Measurements from ENCODE around the gene ZNF417. TPM values are rescaled to one million over a fixed set of nuclear protein-coding genes. Genes with fewer than 3 reads are reported as not detected.
A peak's percentile ranks its signal among the peaks of the same experiment; 100 is the strongest.
"Not testable (repeated sequence)": the region's sequence is repeated elsewhere in the genome, so short reads cannot be mapped to it uniquely, and the experiment has no call there.

The ZNF417 gene
- total and polyA plus RNA-seq, 5 experiments from 2014 or later, result 1.6 to 50.1 (median 6.0) TPM

- Mint-ChIP-seq H3K9me3 (peaks cover 0 to 99% (median 37%) of the 10 kb centered on the region in 9 donors), H3K4me3 (peak within 1 kb of the TSS; percentile 25 to 96 (median 84)), H3K27ac (peak within 1 kb of the TSS in 8 of 10 donors; percentile 43 to 95 (median 78)), H3K4me1 (peaks cover 4 to 11% (median 9%) of the 10 kb centered on the region in 4 donors), H3K36me3 (peaks cover 48 to 77% (median 53%) of the 10 kb centered on the region in 3 donors), H3K27me3 (peaks cover 0 to 11% (median 0%) of the 10 kb centered on the region in 5 donors)
- DNase-seq (peak in 8 of 10 donors; percentile 10 to 83 (median 26)), ATAC-seq (peak; percentile 81 to 97)
- POLR2A ChIA-PET, result interaction anchor here (0.9 to 1.9 kb wide), 4 partner anchors 10 to 86 kb away, joined by 3 to 11 read pairs (median 6); partner anchors contain the start of genes ZNF417, ZNF587 and ZNF606
These were observed 18.7 kb upstream of the ZNF417 start, which contains the start of gene ZNF418 for GRCh38 chr19:57934820-57935665. Gene ZNF418, minus strand, starts transcription at chr19:57935402. Its CDS starts 1,580 bp downstream, at chr19:57933822.

- no peak for ATAC-seq
- peaks cover 7 to 58% (median 48%) of the 10 kb centered on the region in 3 donors for H3K36me3 Mint-ChIP-seq
- no peaks in the 10 kb centered on the region for H3K4me1 Mint-ChIP-seq
- DNase-seq, result no peak
- no peak overlapping the region for H3K4me3 Mint-ChIP-seq
- no peak overlapping the region for H3K27ac Mint-ChIP-seq
- POLR2A ChIA-PET, result no interaction called here
- H3K9me3 Mint-ChIP-seq, result peaks cover 0 to 88% (median 37%) of the 10 kb centered on the region in 9 donors
- H3K27me3 Mint-ChIP-seq, result no peaks in the 10 kb centered on the region
These were observed 11.2 kb upstream of the ZNF417 start for GRCh38 chr19:57927587-57927986.

DNA sequence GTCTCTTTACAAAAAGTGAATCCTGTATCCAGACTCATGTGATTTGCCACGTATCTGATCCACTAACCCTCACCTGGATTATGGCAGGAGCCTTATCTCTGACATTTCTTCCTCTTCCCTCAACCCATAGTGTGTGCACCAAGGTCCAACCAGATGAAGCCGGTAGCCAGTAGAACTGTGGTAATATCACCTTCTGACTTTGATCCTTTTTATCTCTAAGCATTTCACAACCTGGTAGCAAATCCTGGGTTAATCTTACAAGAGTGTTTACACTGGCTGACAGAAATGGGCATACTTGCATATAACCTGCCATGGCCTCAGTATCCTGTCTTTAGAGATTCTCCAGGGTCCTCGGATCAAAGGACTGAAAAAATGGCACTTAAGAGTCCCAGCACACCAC is 1.9 kb downstream of the ZNF417 start:
- H3K36me3 Mint-ChIP-seq, result peaks cover 40 to 66% (median 55%) of the 10 kb centered on the region in 3 donors
- ATAC-seq (no peak), DNase-seq (no peak)
- peaks cover 14 to 41% (median 37%) of the 10 kb centered on the region in 4 donors for H3K4me1 Mint-ChIP-seq
- peak overlapping the region; percentile 45 to 99 (median 97) for H3K4me3 Mint-ChIP-seq
- H3K9me3 Mint-ChIP-seq, result peaks cover 0 to 73% (median 55%) of the 10 kb centered on the region in 9 donors
- H3K27me3 Mint-ChIP-seq, result no peaks in the 10 kb centered on the region
- POLR2A ChIA-PET, result no interaction called here
- peak overlapping the region in 5 of 10 donors; percentile 6 to 99 (median 54) for H3K27ac Mint-ChIP-seq

DNA sequence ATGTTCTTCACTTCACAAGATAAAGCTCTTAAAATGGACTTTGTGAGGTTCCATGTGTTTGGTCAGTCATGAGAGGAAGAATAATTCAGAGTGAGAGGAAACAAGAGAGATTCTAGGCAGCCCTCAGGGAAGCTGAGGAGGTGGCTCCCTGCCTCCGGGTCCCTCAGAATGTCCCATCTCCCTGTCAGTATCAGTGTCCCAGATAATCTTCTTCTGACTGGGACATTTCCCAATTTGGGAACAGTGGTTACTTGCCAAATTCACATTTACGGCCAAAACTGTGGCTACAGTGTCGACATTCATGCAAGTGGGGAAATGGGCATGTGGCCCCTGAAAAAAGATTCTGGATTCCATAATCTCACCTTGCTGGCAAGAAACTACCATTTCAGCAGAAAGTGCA is 9.0 kb downstream of the ZNF417 start:
- POLR2A ChIA-PET, result no interaction called here

GRCh38 chr19:57905258-57905657 is 11.1 kb downstream of the ZNF417 start:
- H3K36me3 Mint-ChIP-seq, result peaks cover 22 to 58% (median 31%) of the 10 kb centered on the region in 3 donors

More for the DNA sequence above, 9.0 kb downstream of the ZNF417 start:
- DNase-seq, result no peak
- Mint-ChIP-seq H3K36me3 (peaks cover 38 to 73% (median 52%) of the 10 kb centered on the region in 3 donors), H3K9me3 (peaks cover 0 to 88% (median 35%) of the 10 kb centered on the region in 9 donors), H3K4me1 (peaks cover 4 to 10% (median 5%) of the 10 kb centered on the region in 4 donors), H3K27ac (no peak overlapping the region), H3K27me3 (no peaks in the 10 kb centered on the region), H3K4me3 (no peak overlapping the region)
- no peak for ATAC-seq

DNA sequence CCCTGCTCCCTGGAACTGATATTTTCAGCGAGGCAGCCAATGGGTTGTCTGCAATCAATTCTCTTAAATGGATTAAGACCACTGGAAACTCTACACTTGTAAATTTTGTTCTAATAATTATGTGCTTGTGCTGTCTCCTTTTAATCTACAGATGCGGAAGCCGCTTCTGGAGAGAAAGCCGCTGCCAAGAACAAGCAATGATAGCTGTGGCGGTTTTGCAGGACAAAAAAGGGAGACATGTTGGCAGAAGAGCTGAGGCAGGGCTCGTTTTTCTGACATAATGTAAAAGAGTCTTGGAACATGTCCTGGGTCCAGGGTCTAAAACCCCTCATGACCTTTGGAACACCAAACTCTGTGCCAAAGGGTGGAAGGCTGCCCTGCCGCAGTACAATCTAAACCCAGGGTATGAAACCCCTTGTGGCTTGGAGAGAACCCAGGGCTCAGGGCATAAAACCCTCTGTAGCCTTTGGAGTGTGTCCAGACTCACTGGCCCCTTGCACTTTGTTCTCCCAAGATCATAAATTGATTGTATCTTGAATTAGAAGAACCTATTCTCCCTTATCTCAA is 12.7 kb downstream of the ZNF417 start:
- POLR2A ChIA-PET, result no interaction called here
- Mint-ChIP-seq H3K4me1 (peaks cover 0 to 6% (median 2%) of the 10 kb centered on the region in 4 donors), H3K9me3 (peaks cover 0 to 80% (median 19%) of the 10 kb centered on the region in 9 donors), H3K27ac (peak overlapping the region in 1 of 10 donors; percentile 35), H3K27me3 (no peaks in the 10 kb centered on the region), H3K36me3 (peaks cover 20 to 52% (median 22%) of the 10 kb centered on the region in 3 donors), H3K4me3 (no peak overlapping the region)
- DNase-seq (no peak), ATAC-seq (no peak)

More at GRCh38 chr19:57905258-57905657, 11.1 kb downstream of the ZNF417 start:
- Mint-ChIP-seq H3K4me3 (no peak overlapping the region), H3K9me3 (peaks cover 0 to 86% (median 17%) of the 10 kb centered on the region in 9 donors), H3K4me1 (peaks cover 0 to 6% (median 2%) of the 10 kb centered on the region in 4 donors), H3K27ac (no peak overlapping the region), H3K27me3 (no peaks in the 10 kb centered on the region)
- ATAC-seq (no peak), DNase-seq (no peak)
- POLR2A ChIA-PET, result no interaction called here

- Mint-ChIP-seq H3K4me3 (no peak overlapping the region), H3K27me3 (no peaks in the 10 kb centered on the region), H3K9me3 (peaks cover 0 to 71% (median 20%) of the 10 kb centered on the region in 9 donors), H3K36me3 (peaks cover 3 to 44% (median 20%) of the 10 kb centered on the region in 3 donors), H3K27ac (no peak overlapping the region), H3K4me1 (peaks cover 0 to 7% (median 3%) of the 10 kb centered on the region in 4 donors)
- no peak for DNase-seq
- no peak for ATAC-seq
- POLR2A ChIA-PET, result no interaction called here
These were observed 16.1 kb downstream of the ZNF417 start for GRCh38 chr19:57900311-57900710.

- peaks cover 0 to 64% (median 32%) of the 10 kb centered on the region in 9 donors for H3K9me3 Mint-ChIP-seq
- POLR2A ChIA-PET, result interaction anchor here (0.5 kb wide), 1 partner anchor 200 kb away, joined by 3 read pairs; no protein-coding TSS in a partner anchor
- DNase-seq, H3K4me3 Mint-ChIP-seq, ATAC-seq, H3K27ac Mint-ChIP-seq, H3K27me3 Mint-ChIP-seq: not testable (repeated sequence)
- peaks cover 23 to 50% (median 37%) of the 10 kb centered on the region in 3 donors for H3K36me3 Mint-ChIP-seq
- peaks cover 17 to 28% (median 24%) of the 10 kb centered on the region in 4 donors for H3K4me1 Mint-ChIP-seq
These were observed 25.7 kb downstream of the ZNF417 start for GRCh38 chr19:57890706-57891105.

GRCh38 chr19:57888560-57889231 is 27.7 kb downstream of the ZNF417 start, which contains the start of gene ZNF814:
Gene ZNF814, minus strand, starts transcription at chr19:57889037. Its CDS starts 235 bp downstream, at chr19:57888802.
- peaks cover 43 to 67% (median 44%) of the 10 kb centered on the region in 3 donors for H3K36me3 Mint-ChIP-seq
- DNase-seq, result peak; percentile 60 to 94 (median 80)
- H3K9me3 Mint-ChIP-seq, result peaks cover 0 to 81% (median 36%) of the 10 kb centered on the region in 9 donors
- no peaks in the 10 kb centered on the region for H3K27me3 Mint-ChIP-seq
- H3K27ac Mint-ChIP-seq, result peak within 1 kb of the TSS; percentile 74 to 97 (median 92)
- H3K4me3 Mint-ChIP-seq, result peak within 1 kb of the TSS; percentile 85 to 96 (median 92)
- ATAC-seq, result peak; percentile 94 to 95
- POLR2A ChIA-PET, result interaction anchor here (0.6 to 1.9 kb wide), 8 partner anchors 28 to 479 kb away, joined by 3 to 7 read pairs (median 4); partner anchors contain the start of genes ZNF417, ZNF586, ZNF587 and ZNF606
- H3K4me1 Mint-ChIP-seq, result peaks cover 17 to 38% (median 27%) of the 10 kb centered on the region in 4 donors

DNA sequence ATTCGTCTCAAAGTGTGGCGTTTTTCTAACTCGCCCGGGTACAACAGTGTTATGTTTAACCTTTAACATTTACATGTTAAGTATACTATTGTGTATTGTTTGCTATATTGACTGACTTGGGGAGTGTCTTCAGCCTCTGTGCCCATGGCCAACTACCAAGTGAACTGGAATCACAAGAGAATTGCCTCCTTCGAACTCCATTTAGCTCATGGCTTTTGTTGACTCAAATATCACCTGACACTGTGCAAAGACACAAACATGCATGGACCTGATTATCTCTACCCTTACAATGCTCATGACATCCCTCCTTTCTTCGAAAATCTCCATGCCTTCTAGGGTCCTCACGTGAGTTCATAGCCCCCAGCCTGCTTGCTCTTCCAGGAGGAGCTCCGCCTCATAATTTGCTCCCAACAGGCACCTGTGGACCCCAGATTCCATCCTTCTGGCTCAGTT is 28.3 kb downstream of the ZNF417 start:
- peaks cover 43 to 72% (median 49%) of the 10 kb centered on the region in 3 donors for H3K36me3 Mint-ChIP-seq
- H3K27ac Mint-ChIP-seq, result peak overlapping the region; percentile 74 to 97 (median 92)
- peak overlapping the region; percentile 85 to 96 (median 92) for H3K4me3 Mint-ChIP-seq
- no peaks in the 10 kb centered on the region for H3K27me3 Mint-ChIP-seq
- DNase-seq (no peak), ATAC-seq (peak in 1 of 2 donors; percentile 1)
- peaks cover 0 to 87% (median 36%) of the 10 kb centered on the region in 9 donors for H3K9me3 Mint-ChIP-seq
- H3K4me1 Mint-ChIP-seq, result peaks cover 17 to 38% (median 27%) of the 10 kb centered on the region in 4 donors
- POLR2A ChIA-PET, result interaction anchor here (0.6 to 1.9 kb wide), 8 partner anchors 29 to 479 kb away, joined by 3 to 7 read pairs (median 4); partner anchors contain the start of genes ZNF417, ZNF586, ZNF587 and ZNF606

DNA sequence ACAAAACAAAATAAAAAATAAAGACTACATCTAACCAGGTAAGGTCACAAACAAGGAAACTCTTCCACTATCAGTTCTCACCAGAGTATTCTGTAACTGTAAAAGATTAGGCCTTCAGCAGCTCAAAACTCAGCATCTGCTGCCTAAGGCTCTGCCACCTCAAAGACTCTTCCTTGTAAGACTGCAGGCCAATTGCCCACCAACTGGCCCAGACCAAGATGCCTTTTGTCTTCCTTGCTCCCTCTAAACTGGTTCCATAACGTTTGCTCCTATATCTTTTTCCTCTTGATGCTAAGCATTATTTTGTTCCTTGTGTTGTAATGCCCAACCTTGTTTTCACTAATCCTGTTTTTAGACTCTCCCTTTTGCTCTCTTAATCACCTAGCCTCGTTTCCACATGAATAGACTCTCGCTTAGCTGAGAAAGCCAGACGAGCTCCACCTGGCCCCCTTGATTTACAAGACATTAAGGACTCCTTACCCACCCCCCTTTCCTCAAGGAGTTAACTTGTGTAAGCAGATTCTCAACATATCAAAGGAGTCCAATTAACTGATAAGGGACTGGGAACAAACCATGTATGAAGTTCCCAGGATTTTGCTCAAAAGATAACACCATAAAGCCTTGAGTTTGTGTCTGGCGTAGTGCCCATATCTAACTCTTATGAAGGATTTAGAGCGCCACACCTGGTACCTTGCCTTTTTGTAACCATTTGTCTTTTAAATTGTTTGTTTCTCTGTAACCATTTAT is 29.0 kb downstream of the ZNF417 start:
- ATAC-seq (no peak), DNase-seq (no peak)
- Mint-ChIP-seq H3K36me3 (peaks cover 47 to 78% (median 55%) of the 10 kb centered on the region in 3 donors), H3K4me3 (peak overlapping the region; percentile 85 to 96 (median 92)), H3K27me3 (no peaks in the 10 kb centered on the region), H3K27ac (peak overlapping the region in 7 of 10 donors; percentile 17 to 93 (median 84)), H3K4me1 (peaks cover 17 to 41% (median 27%) of the 10 kb centered on the region in 4 donors), H3K9me3 (peaks cover 0 to 88% (median 36%) of the 10 kb centered on the region in 9 donors)
- POLR2A ChIA-PET, result interaction anchor here (1.3 to 1.9 kb wide), 5 partner anchors 19 to 116 kb away, joined by 4 to 7 read pairs (median 5); partner anchors contain the start of genes ZNF417, ZNF587 and ZNF606
